HTERT RPE-1 (cell line): ENCODE measurements around the gene FOXD3.

Source experiments
- in situ Hi-C: fragments of 300-500 bp; cut with MboI; formaldehyde crosslinking; loops from 4 replicates; pipeline ENCODE4 v1.14.3; 2020; ENCODE audit warnings: low sequenced_read_pairs

The FOXD3 gene

GRCh38 chr1:63320022-63320721 is 2.2 kb upstream of the FOXD3 start:
- in situ Hi-C loops: no loop called here

GRCh38 chr1:63321066-63321784 is 1.1 kb upstream of the FOXD3 start:
- in situ Hi-C loops: no loop called here

- in situ Hi-C loops: no loop called here
These were observed 618 bp upstream of the FOXD3 start for GRCh38 chr1:63321785-63322113.

GRCh38 chr1:63322944-63323864 is 837 bp downstream of the FOXD3 start:
- in situ Hi-C loops: no loop called here

- in situ Hi-C loops: no loop called here
These were observed 1.8 kb downstream of the FOXD3 start for GRCh38 chr1:63323865-63324778.

- in situ Hi-C loops: no loop called here
These were observed 2.4 kb downstream of the FOXD3 start for GRCh38 chr1:63324779-63325119.

GRCh38 chr1:63325279-63325985 is 3.1 kb downstream of the FOXD3 start:
- in situ Hi-C loops: no loop called here

GRCh38 chr1:63326106-63326472 is 3.7 kb downstream of the FOXD3 start:
- in situ Hi-C loops: no loop called here

- in situ Hi-C loops: no loop called here
These were observed 4.4 kb downstream of the FOXD3 start for GRCh38 chr1:63326473-63327380.

- in situ Hi-C loops: no loop called here
These were observed 5.2 kb downstream of the FOXD3 start for GRCh38 chr1:63327417-63328054.

GRCh38 chr1:63328122-63328521 is 5.8 kb downstream of the FOXD3 start:
- in situ Hi-C loops: no loop called here

GRCh38 chr1:63328781-63329180 is 6.4 kb downstream of the FOXD3 start:
- in situ Hi-C loops: no loop called here

- in situ Hi-C loops: no loop called here
These were observed 7.4 kb downstream of the FOXD3 start for GRCh38 chr1:63329621-63330330.

GRCh38 chr1:63330331-63330916 is 8.1 kb downstream of the FOXD3 start:
- in situ Hi-C loops: no loop called here

GRCh38 chr1:63342402-63342801 is 20.0 kb downstream of the FOXD3 start:
- in situ Hi-C loops: no loop called here

GRCh38 chr1:63343922-63344321 is 21.6 kb downstream of the FOXD3 start:
- in situ Hi-C loops: no loop called here

- in situ Hi-C loops: no loop called here
These were observed 28.0 kb downstream of the FOXD3 start for GRCh38 chr1:63350320-63350719.

GRCh38 chr1:63352736-63353135 is 30.4 kb downstream of the FOXD3 start:
- in situ Hi-C loops: no loop called here
